CD4-positive, alpha-beta T cell treated with Interleukin-6 for 4 hours (primary cell): ENCODE results near the gene FOSL1.

Experiments used
- DNase-seq: peaks from one replicate; pipeline ENCODE4 v3.0.0-alpha.2; 2020; ENCODE audit warnings: mixed read lengths

FOSL1 gene

DNA sequence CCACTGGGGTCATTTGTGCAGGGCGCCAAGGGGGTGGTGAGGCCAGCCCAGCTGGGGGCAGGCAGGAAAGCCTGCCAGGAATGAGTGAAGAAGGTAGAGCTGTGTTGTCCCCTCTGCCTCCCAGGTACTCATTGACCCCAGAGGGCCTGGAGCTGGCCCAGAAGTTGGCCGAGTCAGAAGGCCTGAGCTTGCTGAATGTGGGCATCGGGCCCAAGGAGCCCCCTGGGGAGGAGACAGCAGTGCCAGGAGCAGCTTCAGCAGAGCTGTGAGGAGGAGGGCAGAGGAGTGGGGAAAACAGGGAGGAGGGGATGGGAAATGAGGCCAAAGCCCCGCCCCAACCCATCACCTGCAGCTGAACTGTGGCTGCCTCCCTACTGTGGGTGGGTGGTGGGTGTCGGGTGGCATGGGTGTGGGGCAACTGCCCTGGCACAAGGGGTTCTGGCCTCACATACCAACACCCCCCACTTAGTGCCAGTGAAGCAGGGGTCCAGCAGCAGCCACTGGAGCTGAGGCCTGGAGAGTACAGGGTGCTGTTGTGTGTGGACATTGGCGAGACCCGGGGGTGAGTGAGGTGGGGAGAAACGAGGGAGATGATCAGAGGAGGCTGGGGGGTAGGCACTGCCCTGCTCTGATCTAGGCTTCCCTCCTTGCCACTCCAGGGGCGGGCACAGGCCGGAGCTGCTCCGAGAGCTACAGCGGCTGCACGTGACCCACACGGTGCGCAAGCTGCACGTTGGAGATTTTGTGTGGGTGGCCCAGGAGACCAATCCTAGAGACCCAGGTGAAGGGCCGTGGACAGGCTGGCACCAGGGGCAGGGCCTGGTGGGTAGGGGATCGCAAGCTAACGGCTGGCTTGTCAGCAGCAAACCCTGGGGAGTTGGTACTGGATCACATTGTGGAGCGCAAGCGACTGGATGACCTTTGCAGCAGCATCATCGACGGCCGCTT, 37.0 kb downstream of the FOSL1 start:
- no peak for DNase-seq

- DNase-seq = no peak
These were observed 37.9 kb downstream of the FOSL1 start for GRCh38 chr11:65862191-65862735.

DNA sequence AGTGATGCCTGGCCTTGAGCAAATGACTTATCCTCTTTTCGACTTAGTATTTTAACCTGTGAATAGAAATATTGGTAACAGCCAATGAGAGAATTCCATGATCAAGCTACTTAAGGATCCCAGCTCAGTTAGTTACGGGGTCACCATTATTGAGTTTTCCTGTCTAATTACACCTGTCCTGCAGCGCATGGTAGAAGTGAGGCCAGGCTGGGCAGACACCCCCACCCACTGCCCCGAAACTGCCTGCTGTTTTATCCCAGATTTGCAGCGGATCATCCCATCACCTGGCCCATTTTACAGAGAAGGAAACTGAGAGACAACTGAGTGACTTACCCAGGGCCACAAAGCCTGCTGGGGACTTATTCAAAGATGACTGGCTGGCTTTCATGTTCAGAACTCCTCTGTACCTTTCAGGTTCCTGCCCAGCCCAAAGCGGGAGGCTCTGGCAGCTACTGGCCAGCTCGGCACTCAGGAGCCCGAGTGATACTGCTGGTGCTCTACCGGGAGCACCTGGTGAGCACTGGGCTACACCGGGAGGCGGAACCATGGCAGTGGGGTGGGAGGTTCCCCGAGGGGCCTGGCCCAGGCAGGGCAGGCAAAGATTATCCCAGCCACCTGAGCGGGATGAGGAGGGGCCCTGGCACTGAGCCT, 38.5 kb downstream of the FOSL1 start:
- no peak for DNase-seq

DNA sequence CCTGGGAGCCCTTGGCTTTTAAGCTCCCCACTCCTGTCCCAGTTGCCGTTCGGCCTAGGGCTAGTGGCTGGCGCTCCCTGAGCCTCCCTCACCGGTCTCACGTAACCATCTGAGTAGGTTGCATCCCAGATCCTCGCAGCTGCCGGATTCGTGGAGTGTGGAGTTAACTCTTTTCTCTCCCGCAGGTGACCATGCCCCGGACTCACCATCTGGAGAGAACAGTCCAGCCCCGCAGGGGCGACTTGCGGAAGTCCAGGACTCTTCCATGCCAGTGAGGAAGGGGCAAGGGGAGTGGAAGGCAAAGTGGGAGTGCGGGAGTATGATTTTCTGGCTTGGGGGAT, 39.1 kb downstream of the FOSL1 start:
- DNase-seq = no peak

DNA sequence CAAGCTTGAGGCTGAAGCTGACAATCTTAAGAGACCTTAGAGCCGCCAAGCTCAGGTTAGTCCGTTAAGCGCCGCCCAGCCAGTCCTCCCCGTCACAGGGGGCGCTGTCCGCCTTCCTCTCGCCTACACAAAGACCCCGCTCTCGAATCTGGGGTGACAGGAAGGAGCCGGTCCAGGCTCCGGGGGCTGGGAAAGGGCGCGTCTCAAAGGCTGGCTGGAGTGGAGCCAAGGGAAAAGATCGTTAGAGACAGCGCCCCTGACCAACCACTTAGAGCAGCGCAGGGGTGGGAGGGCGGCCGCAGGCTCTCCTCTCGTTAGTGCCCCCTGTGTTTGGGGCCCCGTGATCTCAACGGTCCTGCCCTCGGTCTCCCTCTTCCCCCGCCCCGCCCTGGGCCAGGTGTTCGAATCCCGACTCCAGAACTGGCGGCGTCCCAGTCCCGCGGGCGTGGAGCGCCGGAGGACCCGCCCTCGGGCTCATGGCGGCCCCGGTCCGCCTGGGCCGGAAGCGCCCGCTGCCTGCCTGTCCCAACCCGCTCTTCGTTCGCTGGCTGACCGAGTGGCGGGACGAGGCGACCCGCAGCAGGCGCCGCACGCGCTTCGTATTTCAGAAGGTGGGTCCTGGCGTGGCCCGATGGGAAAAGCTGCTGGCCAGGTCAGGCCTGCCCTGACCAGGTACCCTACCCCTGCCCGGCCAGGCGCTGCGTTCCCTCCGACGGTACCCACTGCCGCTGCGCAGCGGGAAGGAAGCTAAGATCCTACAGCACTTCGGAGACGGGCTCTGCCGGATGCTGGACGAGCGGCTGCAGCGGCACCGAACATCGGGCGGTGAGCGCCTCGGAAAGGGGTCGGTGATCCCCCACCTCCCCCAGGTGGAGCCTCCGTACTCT, 39.7 kb downstream of the FOSL1 start, which contains the start of gene MUS81:
TSS of gene MUS81 (plus strand) at position 156 of the 887 bp plus-strand sequence. CDS start at position 477, 321 bp downstream.
- DNase-seq = peak; percentile 97

GRCh38 chr11:65859812-65860277, 40.3 kb downstream of the FOSL1 start:
- no peak for DNase-seq

DNA sequence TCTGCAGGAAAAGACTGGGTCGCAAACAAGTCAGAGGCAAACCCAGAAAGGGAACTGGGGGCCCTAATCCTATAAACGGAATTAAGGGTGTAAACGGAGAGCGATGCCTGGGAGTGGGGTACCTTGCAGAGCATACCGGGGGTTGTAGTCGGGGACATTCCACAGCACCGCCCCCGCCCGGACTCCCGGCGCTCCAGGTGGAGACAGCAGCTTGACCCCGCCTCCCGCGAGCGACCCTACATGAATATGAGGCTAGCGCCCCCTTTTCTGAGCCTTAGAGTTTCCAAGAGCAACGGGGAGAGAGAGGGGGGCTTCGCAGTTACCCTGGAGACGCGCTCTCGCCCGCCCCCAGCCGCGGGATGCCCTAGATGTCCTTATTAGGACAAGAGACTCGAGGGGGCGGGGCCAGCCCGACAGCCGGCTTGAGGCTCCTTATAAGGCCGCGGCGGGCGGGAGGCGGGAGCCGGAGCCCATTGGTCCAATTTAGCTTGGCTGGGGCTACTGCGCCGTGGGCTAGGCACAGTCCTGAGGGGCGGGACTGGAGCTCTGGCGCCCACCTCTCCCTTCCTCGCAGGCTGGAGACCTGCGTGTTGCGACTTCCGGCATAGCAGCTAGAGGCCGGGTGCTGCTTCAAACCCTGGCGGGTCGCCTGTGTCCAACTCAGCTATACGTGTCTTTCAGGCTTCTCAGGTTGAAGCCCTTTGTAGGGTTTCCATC, 40.9 kb downstream of the FOSL1 start:
- DNase-seq = peak; percentile 99

DNA sequence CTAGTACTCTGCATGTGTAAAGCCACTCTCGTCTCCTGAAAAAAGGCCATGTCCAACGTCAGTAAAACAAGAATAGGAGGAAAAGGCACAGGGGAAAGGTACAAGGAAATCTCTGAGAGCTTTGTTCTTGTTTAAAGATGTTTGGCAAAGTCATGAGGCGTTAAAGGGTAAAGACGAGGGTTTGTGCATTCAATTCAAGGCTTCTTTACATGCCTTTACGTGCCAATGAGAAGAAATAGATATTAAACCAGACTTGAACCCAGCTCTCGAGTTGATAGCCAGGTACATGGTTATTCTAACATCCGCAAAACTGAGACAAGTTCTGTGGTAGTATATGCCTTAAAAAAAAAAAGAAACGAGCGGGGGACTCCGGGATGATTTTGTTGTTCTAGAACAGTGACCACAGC, 41.5 kb downstream of the FOSL1 start:
- DNase-seq = no peak

DNA sequence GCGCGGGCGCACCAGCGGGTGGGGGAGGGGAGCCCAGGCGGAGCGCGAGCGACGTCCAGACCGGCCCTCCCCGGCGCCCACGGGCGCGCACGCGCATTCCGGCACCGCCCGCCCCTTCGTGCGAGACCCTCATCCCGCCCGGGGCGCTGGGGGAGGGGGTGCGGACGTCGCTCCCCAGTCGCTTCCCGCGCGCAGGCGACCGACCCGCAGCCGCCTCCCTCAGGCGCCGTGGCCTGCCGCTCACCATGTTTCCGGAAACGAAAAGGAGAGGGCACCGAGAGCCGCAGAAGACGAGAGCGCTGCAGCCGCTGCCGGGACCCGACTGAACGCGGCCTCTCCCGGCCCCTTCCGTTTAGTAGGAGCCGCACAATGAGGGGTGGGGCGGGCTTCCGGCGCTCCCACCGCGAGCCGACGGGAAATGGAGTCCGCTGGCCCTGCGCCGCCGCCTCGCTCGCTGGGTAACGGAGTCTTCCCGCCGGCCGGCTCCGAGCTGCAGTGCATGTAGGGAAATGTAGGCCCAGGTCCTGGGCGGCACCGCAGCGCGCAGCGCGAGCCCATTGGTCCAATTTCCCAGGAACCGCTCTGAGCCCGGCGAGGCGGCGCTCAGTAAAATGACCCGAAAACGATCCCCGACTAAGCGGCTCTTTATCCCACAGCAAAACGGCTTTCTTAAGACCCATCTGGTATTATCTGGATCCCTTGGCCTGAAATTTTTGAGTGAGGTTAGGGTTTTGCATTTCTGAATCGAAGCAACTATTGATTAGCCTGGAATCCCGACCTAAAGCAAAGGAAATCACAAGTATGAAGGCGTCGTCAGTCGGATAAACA, 42.1 kb downstream of the FOSL1 start, which contains the start of gene CFL1:
TSS of gene CFL1 (minus strand) at position 328 of the 828 bp plus-strand sequence. CDS start at position 247, 81 bp downstream.
- DNase-seq = peak; percentile 98

DNA sequence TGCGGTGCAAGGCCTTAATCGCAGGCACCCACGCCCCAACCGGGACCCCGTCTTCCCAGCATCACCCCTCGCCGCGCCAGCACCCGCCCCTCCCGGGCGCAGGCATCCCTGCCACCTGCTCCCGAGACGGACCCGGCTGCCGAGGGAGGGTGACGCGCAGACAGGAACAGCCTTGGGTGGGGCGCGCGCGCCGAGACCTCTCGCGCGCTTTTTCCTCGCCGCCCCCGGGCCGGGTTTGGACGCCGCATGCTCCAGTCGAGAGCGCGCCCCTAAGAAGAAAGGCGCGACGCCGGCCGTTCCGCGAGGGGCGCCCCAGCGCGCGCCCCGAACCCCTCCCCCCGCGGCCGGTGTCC, 42.7 kb downstream of the FOSL1 start:
- DNase-seq = peak; percentile 67

GRCh38 chr11:65856689-65857499, 43.3 kb downstream of the FOSL1 start:
- peak; percentile 88 for DNase-seq

DNA sequence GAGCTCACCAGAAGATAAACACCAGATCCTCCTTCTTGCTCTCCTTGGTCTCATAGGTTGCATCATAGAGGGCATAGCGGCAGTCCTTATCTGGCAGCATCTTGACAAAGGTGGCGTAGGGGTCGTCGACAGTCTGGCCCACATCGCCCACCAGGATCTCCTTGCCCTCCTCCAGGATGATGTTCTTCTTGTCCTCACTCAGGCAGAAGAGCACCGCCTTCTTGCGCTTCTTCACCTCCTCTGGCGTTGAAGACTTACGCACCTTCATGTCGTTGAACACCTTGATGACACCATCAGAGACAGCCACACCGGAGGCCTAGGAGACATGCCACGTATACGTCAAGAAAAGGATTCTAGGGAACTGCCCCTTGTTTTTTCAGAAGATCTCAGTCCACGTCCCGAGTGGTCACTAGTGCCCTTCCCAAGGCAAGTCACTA, 44.2 kb downstream of the FOSL1 start:
- DNase-seq = no peak

- no peak for DNase-seq
These were observed 45.0 kb downstream of the FOSL1 start for GRCh38 chr11:65854852-65855837.

- DNase-seq = no peak
These were observed 46.0 kb downstream of the FOSL1 start for GRCh38 chr11:65854161-65854592.

- no peak for DNase-seq
These were observed 46.8 kb downstream of the FOSL1 start for GRCh38 chr11:65853246-65853979.

GRCh38 chr11:65852508-65853245, 47.5 kb downstream of the FOSL1 start:
- no peak for DNase-seq
